ENCODE measurements around the gene CTLA4. TPM values are rescaled to one million over a fixed set of nuclear protein-coding genes. Genes with fewer than 3 reads are reported as not detected.

The CTLA4 gene
- total and polyA plus RNA-seq, 2 experiments from 2014 or later, result not detected

DNA sequence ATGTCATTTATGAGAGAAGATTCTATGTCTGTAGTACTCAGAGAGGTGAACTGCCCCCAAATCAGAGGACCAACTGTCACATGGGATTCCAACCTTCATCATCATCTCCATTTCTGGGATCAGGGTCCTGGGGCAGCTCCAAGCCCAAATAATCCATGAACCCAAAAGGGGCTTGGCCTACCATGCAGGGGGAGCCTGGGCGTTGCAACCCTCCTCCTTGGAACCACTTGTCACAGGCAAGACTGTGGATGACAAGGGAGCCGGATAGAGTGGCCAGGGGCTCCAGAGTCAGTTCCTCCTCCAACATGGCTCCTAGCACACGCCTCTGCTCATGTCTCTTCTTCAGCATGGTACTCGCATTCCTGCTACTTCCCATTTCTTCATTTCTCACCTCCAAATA lies 7.9 kb downstream of the CTLA4 start (continued):
- no peak for TF ChIP-seq EZH2phosphoT487 (IDR thresholded peaks at IDR 0.05; ENCODE audit: unreplicated experiment)
- TF ChIP-seq ZNF462 (CRISPR knock-in tag; IDR thresholded peaks at IDR 0.05), result no peak

GRCh38 chr2:203876328-203876727 lies 8.8 kb downstream of the CTLA4 start:
- H3K27me3 ChIP-seq (ENCODE audit: insufficient read depth), result no peaks in the 10 kb centered on the region
- H4K20me1 ChIP-seq (replicated peaks; ENCODE audit: insufficient read depth), result no peaks in the 10 kb centered on the region
- Mint-ChIP-seq H3K4me1 (no peaks in the 10 kb centered on the region), H3K36me3 (ENCODE audit: low read depth) (no peaks in the 10 kb centered on the region), H3K27me3 (ENCODE audit: insufficient read depth, low read depth, poor library complexity) (no peaks in the 10 kb centered on the region), H3K4me3 (no peak overlapping the region), H3K27ac (no peak overlapping the region), H3K9me3 (no peaks in the 10 kb centered on the region)
- no peak overlapping the region for H3K4me3 ChIP-seq
- H2AFZ ChIP-seq, result no peak overlapping the region
- peaks cover 14% of the 10 kb centered on the region; the same call in 1 of the 2 replicates for H3K9me2 ChIP-seq (ENCODE audit: insufficient read depth)
- TF ChIP-seq POLR2AphosphoS5 (IDR thresholded peaks at IDR 0.05; ENCODE audit: low read depth) (no peak), EZH2 (IDR thresholded peaks at IDR 0.05; ENCODE audit: low read depth, unreplicated experiment) (no peak)
- H3K4me2 ChIP-seq, result no peak overlapping the region
- no peaks in the 10 kb centered on the region for H3K36me3 ChIP-seq (ENCODE audit: insufficient read depth)
- H3F3A ChIP-seq (replicated peaks; ENCODE audit: low read depth), result no peaks in the 10 kb centered on the region
- H3K79me2 ChIP-seq (replicated peaks; ENCODE audit: insufficient read depth), result no peaks in the 10 kb centered on the region
- ATAC-seq, result no peak
- H3K4me1 ChIP-seq (ENCODE audit: insufficient read depth), result no peaks in the 10 kb centered on the region
- DNase-seq (ENCODE audit: low spot score), result no peak
- H3K27ac ChIP-seq (ENCODE audit: low read depth), result no peak overlapping the region

- H3K9me2 ChIP-seq (ENCODE audit: insufficient read depth), result peaks cover 14% of the 10 kb centered on the region; the same call in 1 of the 2 replicates
- ATAC-seq (no peak), DNase-seq (ENCODE audit: low spot score) (no peak)
- no peaks in the 10 kb centered on the region for H3K4me1 Mint-ChIP-seq
- H4K20me1 ChIP-seq (replicated peaks; ENCODE audit: insufficient read depth), result no peaks in the 10 kb centered on the region
- no peak overlapping the region for H3K27ac Mint-ChIP-seq
- no peak overlapping the region for H3K4me3 ChIP-seq
- no peaks in the 10 kb centered on the region for H3F3A ChIP-seq (replicated peaks; ENCODE audit: low read depth)
- no peak overlapping the region for H2AFZ ChIP-seq
- no peaks in the 10 kb centered on the region for H3K27me3 Mint-ChIP-seq (ENCODE audit: insufficient read depth, low read depth, poor library complexity)
- H3K27me3 ChIP-seq (ENCODE audit: insufficient read depth), result no peaks in the 10 kb centered on the region
- no peaks in the 10 kb centered on the region for H3K36me3 ChIP-seq (ENCODE audit: insufficient read depth)
- no peaks in the 10 kb centered on the region for H3K4me1 ChIP-seq (ENCODE audit: insufficient read depth)
- no peaks in the 10 kb centered on the region for H3K79me2 ChIP-seq (replicated peaks; ENCODE audit: insufficient read depth)
- no peaks in the 10 kb centered on the region for H3K9me3 Mint-ChIP-seq
- H3K36me3 Mint-ChIP-seq (ENCODE audit: low read depth), result no peaks in the 10 kb centered on the region
- no peak overlapping the region for H3K27ac ChIP-seq (ENCODE audit: low read depth)
- no peak overlapping the region for H3K4me2 ChIP-seq
- H3K4me3 Mint-ChIP-seq, result no peak overlapping the region
- TF ChIP-seq, protein P1, sequence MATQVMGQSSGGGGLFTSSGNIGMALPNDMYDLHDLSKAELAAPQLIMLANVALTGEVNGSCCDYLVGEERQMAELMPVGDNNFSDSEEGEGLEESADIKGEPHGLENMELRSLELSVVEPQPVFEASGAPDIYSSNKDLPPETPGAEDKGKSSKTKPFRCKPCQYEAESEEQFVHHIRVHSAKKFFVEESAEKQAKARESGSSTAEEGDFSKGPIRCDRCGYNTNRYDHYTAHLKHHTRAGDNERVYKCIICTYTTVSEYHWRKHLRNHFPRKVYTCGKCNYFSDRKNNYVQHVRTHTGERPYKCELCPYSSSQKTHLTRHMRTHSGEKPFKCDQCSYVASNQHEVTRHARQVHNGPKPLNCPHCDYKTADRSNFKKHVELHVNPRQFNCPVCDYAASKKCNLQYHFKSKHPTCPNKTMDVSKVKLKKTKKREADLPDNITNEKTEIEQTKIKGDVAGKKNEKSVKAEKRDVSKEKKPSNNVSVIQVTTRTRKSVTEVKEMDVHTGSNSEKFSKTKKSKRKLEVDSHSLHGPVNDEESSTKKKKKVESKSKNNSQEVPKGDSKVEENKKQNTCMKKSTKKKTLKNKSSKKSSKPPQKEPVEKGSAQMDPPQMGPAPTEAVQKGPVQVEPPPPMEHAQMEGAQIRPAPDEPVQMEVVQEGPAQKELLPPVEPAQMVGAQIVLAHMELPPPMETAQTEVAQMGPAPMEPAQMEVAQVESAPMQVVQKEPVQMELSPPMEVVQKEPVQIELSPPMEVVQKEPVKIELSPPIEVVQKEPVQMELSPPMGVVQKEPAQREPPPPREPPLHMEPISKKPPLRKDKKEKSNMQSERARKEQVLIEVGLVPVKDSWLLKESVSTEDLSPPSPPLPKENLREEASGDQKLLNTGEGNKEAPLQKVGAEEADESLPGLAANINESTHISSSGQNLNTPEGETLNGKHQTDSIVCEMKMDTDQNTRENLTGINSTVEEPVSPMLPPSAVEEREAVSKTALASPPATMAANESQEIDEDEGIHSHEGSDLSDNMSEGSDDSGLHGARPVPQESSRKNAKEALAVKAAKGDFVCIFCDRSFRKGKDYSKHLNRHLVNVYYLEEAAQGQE (IDR thresholded peaks at IDR 0.05; ENCODE audit: unreplicated experiment), result no peak
- TF ChIP-seq CTCF (conservative IDR thresholded peaks at IDR 0.05; ENCODE audit: low read depth in 2 of 2) (no peak), ZNF331 (CRISPR knock-in tag; IDR thresholded peaks at IDR 0.05; ENCODE audit: low read depth) (no peak), JUNB (IDR thresholded peaks at IDR 0.05; ENCODE audit: unreplicated experiment) (no peak), POLR2AphosphoS5 (IDR thresholded peaks at IDR 0.05; ENCODE audit: low read depth) (no peak)
These were observed 10.5 kb downstream of the CTLA4 start for GRCh38 chr2:203878063-203878462.
